HepG2 (cell line): ENCODE results near the gene CCDC116. TPM values are rescaled to one million over a fixed set of nuclear protein-coding genes. Genes with fewer than 3 reads are reported as not detected.
A peak's percentile ranks its signal among the peaks of the same experiment; 100 is the strongest.

ENCODE experiments used
- AGO2 ChIP-seq: fragments of 200-400 bp; formaldehyde crosslinking; optimal IDR thresholded peaks from 2 replicates; pipeline ENCODE3; 2017; ENCODE audit warnings: mild to moderate bottlenecking, low read depth, low read length, moderate library complexity
- CBX2 ChIP-seq, 2 experiments: fragments of 200-600 bp in 1 of 2; sonication (generic); formaldehyde crosslinking in 1 of 2; IDR thresholded peaks; 2 replicates each; pipeline versions ENCODE4 v1.7.0 to v1.8.1; 2018 to 2022; ENCODE audit warnings: low read depth in 2 of 2, low read length in 1 of 2, mild to moderate bottlenecking in 1 of 2, missing genetic modification reagents in 1 of 2
- CENPT ChIP-seq: sonication (generic); formaldehyde crosslinking; IDR thresholded peaks from 2 replicates; pipeline ENCODE4 v1.8.0; 2022; ENCODE audit warnings: low read depth, mild to moderate bottlenecking, moderate library complexity, missing genetic modification reagents
- DR1 ChIP-seq: sonication (generic); formaldehyde crosslinking; IDR thresholded peaks from 2 replicates; pipeline ENCODE4 v1.8.0; 2021; ENCODE audit warnings: mild to moderate bottlenecking, missing genetic modification reagents, inconsistent platforms
- EEA1 ChIP-seq: sonication (generic); formaldehyde crosslinking; IDR thresholded peaks from 2 replicates; pipeline ENCODE4 v1.5.1; 2020; ENCODE audit warnings: mild to moderate bottlenecking, missing genetic modification reagents, borderline replicate concordance
- EHMT2 ChIP-seq: fragments of 200-600 bp; sonication (generic); IDR thresholded peaks from 2 replicates; pipeline ENCODE4 v1.7.0; 2017; ENCODE audit warnings: antibody characterized with exemption, low read depth, low read length, borderline replicate concordance
- ELF4 ChIP-seq: sonication (generic); formaldehyde crosslinking; IDR thresholded peaks from 2 replicates; pipeline ENCODE4 v1.5.0; 2020; ENCODE audit warnings: missing genetic modification reagents, mild to moderate bottlenecking, moderate library complexity, borderline replicate concordance
- GABPA ChIP-seq, 2 experiments: IDR thresholded peaks; 2 replicates each; pipeline ENCODE4 v1.6.1; 2011 to 2016; ENCODE audit warnings: low read depth in 2 of 2, low read length in 1 of 2, missing biosample characterization in 1 of 2, missing genetic modification characterization in 1 of 2
- HDAC1 ChIP-seq: sonication (generic); formaldehyde crosslinking; IDR thresholded peaks from 2 replicates; pipeline ENCODE4 v1.5.1; 2020; ENCODE audit warnings: mild to moderate bottlenecking, missing genetic modification reagents
- IRF1 ChIP-seq: sonication (generic); formaldehyde crosslinking; IDR thresholded peaks from 2 replicates; pipeline ENCODE4 v1.4.0; 2020; ENCODE audit warnings: low read depth, mild to moderate bottlenecking, missing genetic modification reagents
- KLF16 ChIP-seq, 2 experiments: sonication (generic) in 1 of 2; formaldehyde crosslinking in 1 of 2; IDR thresholded peaks; 2 replicates each; pipeline versions ENCODE4 v1.6.1 to v1.8.0; 2016 to 2023; ENCODE audit warnings: missing genetic modification reagents in 2 of 2, missing compliant biosample characterization in 1 of 2
- KMT2B ChIP-seq: IDR thresholded peaks from 2 replicates; pipeline ENCODE4 v1.6.1; 2016; ENCODE audit warnings: missing genetic modification reagents, missing compliant biosample characterization
- MIER3 ChIP-seq: IDR thresholded peaks from 2 replicates; pipeline ENCODE4 v1.6.1; 2016; ENCODE audit warnings: missing compliant biosample characterization, borderline replicate concordance
- MZF1 ChIP-seq: sonication (generic); formaldehyde crosslinking; IDR thresholded peaks from 2 replicates; pipeline ENCODE4 v1.8.1; 2023; ENCODE audit warnings: mild to moderate bottlenecking, missing genetic modification reagents, borderline replicate concordance
- SALL2 ChIP-seq: sonication (generic); formaldehyde crosslinking; IDR thresholded peaks from 2 replicates; pipeline ENCODE4 v1.8.1; 2023; ENCODE audit warnings: mild to moderate bottlenecking, missing genetic modification reagents, inconsistent platforms
- SIX1 ChIP-seq: sonication (generic); formaldehyde crosslinking; IDR thresholded peaks from 2 replicates; pipeline ENCODE4 v1.4.0; 2020; ENCODE audit warnings: missing genetic modification reagents, borderline replicate concordance
- SIX4 ChIP-seq: sonication (generic); formaldehyde crosslinking; IDR thresholded peaks from 2 replicates; pipeline ENCODE4 v1.4.0; 2020; ENCODE audit warnings: missing genetic modification reagents
- TEAD3 ChIP-seq: optimal IDR thresholded peaks from 2 replicates; pipeline ENCODE3; 2016; ENCODE audit warnings: borderline replicate concordance
- ZMYM3 ChIP-seq: sonication (generic); formaldehyde crosslinking; IDR thresholded peaks from 2 replicates; pipeline ENCODE4 v1.5.1; 2020; ENCODE audit warnings: mild to moderate bottlenecking, missing genetic modification reagents
- ZNF142 ChIP-seq: sonication (generic); formaldehyde crosslinking; IDR thresholded peaks from 2 replicates; pipeline ENCODE4 v1.4.0; 2020; ENCODE audit warnings: missing genetic modification reagents
- ZNF430 ChIP-seq: sonication (generic); formaldehyde crosslinking; IDR thresholded peaks from 2 replicates; pipeline ENCODE4 v1.9.0; 2021; ENCODE audit warnings: mild to moderate bottlenecking, missing genetic modification reagents
- ZNF567 ChIP-seq: sonication (generic); formaldehyde crosslinking; IDR thresholded peaks from 2 replicates; pipeline ENCODE4 v1.8.1; 2023; ENCODE audit warnings: mild to moderate bottlenecking, missing genetic modification reagents, borderline replicate concordance
- ZNF589 ChIP-seq: sonication (generic); formaldehyde crosslinking; conservative IDR thresholded peaks from 2 replicates; pipeline ENCODE4 v1.8.0; 2022; ENCODE audit warnings: mild to moderate bottlenecking, moderate library complexity, missing genetic modification reagents
- ZNF850 ChIP-seq: sonication (generic); formaldehyde crosslinking; conservative IDR thresholded peaks from 2 replicates; pipeline ENCODE4 v1.9.0; 2021; ENCODE audit warnings: mild to moderate bottlenecking, missing genetic modification reagents
- polyA plus RNA-seq, 8 experiments: library from polyadenylated mRNA; depleted of rRNA in 3 of 8; stranded (reverse) in 7 of 8; unstranded in 1 of 8; fragments of >200 nt; fragmentation: Illumina TruSeq in 4 of 8; extraction: Trizol in 4 of 8; gene quantifications; 2 replicates each; pipeline versions ENCODE4 v1.2.1 to v1.2.3, GENCODE V29; 2011 to 2016; ENCODE audit warnings: low read depth in 4 of 8, missing spikeins in 1 of 8, mixed read lengths in 1 of 8; ENCODE audit not compliant: insufficient read depth in 1 of 8
- total RNA-seq, 5 experiments: library from RNA; depleted of rRNA; stranded (reverse); fragments of >200 nt; fragmentation: Illumina TruSeq; extraction: Trizol; gene quantifications; 2 replicates each; pipeline ENCODE4 v1.2.3, GENCODE V29; 2016; ENCODE audit warnings: low read depth in 1 of 5

Gene CCDC116
- total and polyA plus RNA-seq, 2 of the 13 experiments (the other 11 are each of a cell fraction or from before 2014, with no cell fraction given), result 0.15 to 0.33 TPM

GRCh38 chr22:21641789-21642583, 9.4 kb downstream of the CCDC116 start, which contains the start of gene SDF2L1 (continued):
- no peak for TF ChIP-seq ZNF142
- TF ChIP-seq KLF16 (CRISPR knock-in tag; IDR thresholded peaks at IDR 0.05), result no peak
- TF ChIP-seq IRF1 (CRISPR knock-in tag), result no peak
- TF ChIP-seq TEAD3 (CRISPR knock-in tag), result no peak
- 0 out of 2 replicates have a peak, but pooled peaks have one; percentile 37 for TF ChIP-seq ZNF430 (CRISPR knock-in tag)
- TF ChIP-seq ZNF850 (CRISPR knock-in tag), result no peak
- no peak for TF ChIP-seq EHMT2
- no peak for TF ChIP-seq SALL2
- TF ChIP-seq MZF1 (CRISPR knock-in tag), result no peak
- no peak for TF ChIP-seq MIER3 (CRISPR knock-in tag)
- TF ChIP-seq SIX1 (CRISPR knock-in tag), result no peak
- no peak for TF ChIP-seq ELF4
- no peak for TF ChIP-seq ZNF589
- no peak for TF ChIP-seq SIX4
- peak; percentile 52; the same call in 1 of the 2 replicates for TF ChIP-seq KMT2B (CRISPR knock-in tag)
- no peak for TF ChIP-seq EEA1
- peak; percentile 49; the same call in 1 of the 2 replicates for TF ChIP-seq GABPA (IDR thresholded peaks at IDR 0.05; ENCODE audit: low read depth, low read length)
- TF ChIP-seq GABPA (CRISPR knock-in tag; IDR thresholded peaks at IDR 0.05; ENCODE audit: low read depth), result no peak
- no peak for TF ChIP-seq ZNF567 (CRISPR knock-in tag)
- peak; percentile 50; the same call in 1 of the 2 replicates for TF ChIP-seq DR1 (CRISPR knock-in tag)
- TF ChIP-seq AGO2, result peak; percentile 24
- TF ChIP-seq CENPT (CRISPR knock-in tag), result no peak
- TF ChIP-seq ZMYM3 (CRISPR knock-in tag), result no peak
- no peak for TF ChIP-seq CBX2 (IDR thresholded peaks at IDR 0.05; ENCODE audit: low read depth, low read length)
- no peak for TF ChIP-seq CBX2 (CRISPR knock-in tag; IDR thresholded peaks at IDR 0.05; ENCODE audit: low read depth)
- TF ChIP-seq HDAC1 (CRISPR knock-in tag), result no peak; the same call in none of the 2 replicates
